Measurements from ENCODE around the gene ATP8A2.
"Not testable (repeated sequence)": the region's sequence is repeated elsewhere in the genome, so short reads cannot be mapped to it uniquely, and the experiment has no call there.

The ATP8A2 gene

GRCh38 chr13:25762795-25763377 lies 391.1 kb downstream of the ATP8A2 start:
- DNase-seq (ENCODE audit: low spot score), result no peak
- no peak for FAIRE-seq

GRCh38 chr13:25764378-25764777 lies 392.6 kb downstream of the ATP8A2 start:
- no peak for DNase-seq (ENCODE audit: low spot score)
- FAIRE-seq, result no peak

- DNase-seq (ENCODE audit: low spot score) (no peak), FAIRE-seq (no peak)
Measured at GRCh38 chr13:25765266-25765665, 393.5 kb downstream of the ATP8A2 start.

- FAIRE-seq, result no peak
- no peak for DNase-seq (ENCODE audit: low spot score)
Measured at GRCh38 chr13:25766576-25766975, 394.8 kb downstream of the ATP8A2 start.

- DNase-seq (ENCODE audit: low spot score) (no peak), FAIRE-seq (no peak)
Measured at GRCh38 chr13:25766991-25767390, 395.2 kb downstream of the ATP8A2 start.

GRCh38 chr13:25768376-25768775 lies 396.6 kb downstream of the ATP8A2 start:
- no peak for DNase-seq (ENCODE audit: low spot score)
- no peak for FAIRE-seq

GRCh38 chr13:25768838-25769237 lies 397.1 kb downstream of the ATP8A2 start:
- DNase-seq (ENCODE audit: low spot score) (no peak), FAIRE-seq (no peak)

- DNase-seq (ENCODE audit: low spot score), result no peak
- FAIRE-seq, result no peak
Measured at GRCh38 chr13:25770601-25771000, 398.8 kb downstream of the ATP8A2 start.

- FAIRE-seq, result no peak
- DNase-seq (ENCODE audit: low spot score), result no peak
Measured at GRCh38 chr13:25771202-25771601, 399.4 kb downstream of the ATP8A2 start.

- FAIRE-seq (no peak), DNase-seq (ENCODE audit: low spot score) (no peak)
Measured at GRCh38 chr13:25771641-25772478, 400.1 kb downstream of the ATP8A2 start.

GRCh38 chr13:25772534-25772933 lies 400.8 kb downstream of the ATP8A2 start:
- not testable (repeated sequence) for DNase-seq (ENCODE audit: low spot score); FAIRE-seq

GRCh38 chr13:25774056-25774455 lies 402.3 kb downstream of the ATP8A2 start:
- FAIRE-seq; DNase-seq (ENCODE audit: low spot score): not testable (repeated sequence)

GRCh38 chr13:25775275-25775674 lies 403.5 kb downstream of the ATP8A2 start:
- DNase-seq (ENCODE audit: low spot score), result no peak
- FAIRE-seq, result no peak

- DNase-seq (ENCODE audit: low spot score), result no peak
- FAIRE-seq, result no peak
Measured at GRCh38 chr13:25775986-25776385, 404.2 kb downstream of the ATP8A2 start.

- FAIRE-seq (no peak), DNase-seq (ENCODE audit: low spot score) (no peak)
Measured at GRCh38 chr13:25776722-25777121, 404.9 kb downstream of the ATP8A2 start.

GRCh38 chr13:25777509-25777908 lies 405.7 kb downstream of the ATP8A2 start:
- FAIRE-seq, result no peak
- DNase-seq (ENCODE audit: low spot score), result no peak

GRCh38 chr13:25778365-25778764 lies 406.6 kb downstream of the ATP8A2 start:
- DNase-seq (ENCODE audit: low spot score) (no peak), FAIRE-seq (no peak)

- DNase-seq (ENCODE audit: low spot score) (no peak), FAIRE-seq (no peak)
Measured at GRCh38 chr13:25778808-25779305, 407.1 kb downstream of the ATP8A2 start.

GRCh38 chr13:25783076-25783475 lies 411.3 kb downstream of the ATP8A2 start:
- DNase-seq (ENCODE audit: low spot score) (no peak), FAIRE-seq (no peak)

- DNase-seq (ENCODE audit: low spot score), result no peak
- no peak for FAIRE-seq
Measured at GRCh38 chr13:25783601-25784024, 411.8 kb downstream of the ATP8A2 start.

GRCh38 chr13:25784119-25784518 lies 412.3 kb downstream of the ATP8A2 start:
- DNase-seq (ENCODE audit: low spot score) (no peak), FAIRE-seq (no peak)

GRCh38 chr13:25790137-25790536 lies 418.4 kb downstream of the ATP8A2 start:
- FAIRE-seq, result not testable (repeated sequence)

GRCh38 chr13:25795277-25795676 lies 423.5 kb downstream of the ATP8A2 start:
- DNase-seq (ENCODE audit: low spot score) (no peak), FAIRE-seq (no peak)

More at GRCh38 chr13:25790137-25790536, 418.4 kb downstream of the ATP8A2 start:
- not testable (repeated sequence) for DNase-seq (ENCODE audit: low spot score)
